ENCODE data around the gene TSPAN17. TPM values are rescaled to one million over a fixed set of nuclear protein-coding genes. Genes with fewer than 3 reads are reported as not detected.

TSPAN17 gene
- total and polyA plus RNA-seq, 11 donors = 15.4 to 59.3 (median 30.9) TPM

DNA sequence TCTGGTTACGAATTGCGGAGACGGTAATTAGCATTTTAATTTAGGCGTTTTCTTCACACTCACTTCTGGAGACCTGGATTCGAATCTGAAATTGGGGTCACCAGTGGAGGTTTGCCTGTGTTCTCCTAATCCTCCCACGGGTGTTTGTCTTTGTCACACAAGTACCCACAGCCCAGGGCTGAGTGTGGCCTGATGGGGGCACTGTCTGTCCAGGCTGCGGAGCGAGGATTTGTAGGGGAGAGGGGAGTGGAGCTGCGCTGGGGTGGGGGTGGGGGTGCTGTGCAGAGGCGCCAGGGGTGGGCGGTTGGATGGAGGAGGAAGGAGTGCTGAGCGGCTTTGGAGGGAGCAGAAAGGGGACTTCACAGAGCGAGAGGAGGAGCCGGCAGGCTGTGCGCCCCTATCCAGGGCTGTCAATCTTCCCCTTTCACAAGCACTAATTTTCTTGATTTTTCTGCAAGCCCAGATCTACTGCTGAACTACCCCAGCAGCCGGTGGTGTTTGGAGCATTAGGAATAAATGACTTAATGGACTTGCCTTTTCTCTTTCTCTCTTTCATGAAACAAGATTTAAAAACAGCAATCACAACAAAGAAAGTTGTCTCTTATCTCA, 53.1 kb downstream of the TSPAN17 start:
- Histone ChIP-seq H3K9me3 (no peaks in the 10 kb centered on the region), H3K27ac (no peak overlapping the region), H3K27me3 (peaks cover 3 to 84% (median 24%) of the 10 kb centered on the region in 9 donors), H3K4me3 (no peak overlapping the region), H3K4me1 (peaks cover 0 to 1% (median 0%) of the 10 kb centered on the region in 12 donors), H3K36me3 (no peaks in the 10 kb centered on the region)
- TF ChIP-seq POLR2A (IDR thresholded peaks at IDR 0.05) (no peak), CTCF (IDR thresholded peaks at IDR 0.05) (peak in 5 of 12 donors; percentile 25 to 37 (median 28))
- ATAC-seq (peak in 3 of 4 donors; percentile 25 to 64 (median 26)), DNase-seq (peak in 2 of 5 donors; percentile 10 to 49)
- intact Hi-C loops (cut with DNase I) = no loop called here
- whole genome bisulfite sequencing, 4 donors = 23 to 35% (median 23%) methylated on average over 11 to 16 of the region's 16 CpGs

DNA sequence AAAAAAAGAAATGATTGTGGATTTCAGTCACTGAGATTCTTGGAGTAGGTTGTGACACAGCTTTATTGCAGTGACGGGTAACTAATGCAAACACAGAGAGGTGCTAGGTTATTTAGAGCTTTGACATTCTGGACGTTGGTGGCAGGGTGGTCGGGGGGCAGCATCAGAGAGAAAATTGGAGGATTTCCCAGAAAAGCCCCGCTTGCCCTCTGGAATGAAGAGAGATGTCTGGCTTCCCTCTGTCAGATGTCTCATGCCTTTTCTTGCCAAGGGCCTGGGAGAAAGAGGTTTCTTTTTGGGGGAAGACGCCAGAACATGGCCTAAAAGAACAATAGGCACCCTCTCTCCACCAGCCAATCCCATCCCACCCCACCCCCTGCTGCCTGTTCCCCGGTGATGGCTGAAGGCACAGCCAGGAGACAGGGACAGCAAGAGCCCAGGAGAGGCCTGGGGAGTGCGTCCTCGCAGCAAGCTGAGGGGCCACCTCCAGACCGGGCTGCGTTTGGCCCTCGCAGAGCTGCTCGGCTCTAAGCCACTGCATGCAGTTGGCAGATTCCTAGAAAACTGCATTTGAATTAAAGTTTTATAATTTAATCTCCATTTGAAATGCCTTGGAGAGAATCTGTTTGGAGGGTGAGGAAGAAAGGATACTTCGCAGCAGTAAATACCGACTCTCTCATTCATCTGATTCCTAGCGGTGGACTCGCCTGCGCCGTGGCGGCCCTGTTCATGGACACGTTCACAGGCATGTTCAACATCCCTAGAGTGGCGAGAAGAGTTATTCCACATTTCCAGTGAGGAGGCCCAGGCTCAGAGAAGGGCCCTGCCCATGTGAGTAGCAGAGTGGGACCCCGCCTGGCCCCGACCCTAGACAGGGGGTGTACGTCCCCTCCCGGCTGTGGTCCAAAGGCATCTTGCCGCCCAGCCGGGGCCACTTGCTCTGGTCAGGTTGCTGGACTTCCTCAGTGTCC, 55.7 kb downstream of the TSPAN17 start:
- H3K27ac ChIP-seq = no peak overlapping the region
- 71 to 77% (median 72%) methylated on average over 21 to 27 of the region's 27 CpGs for WGBS, 4 donors
- TF ChIP-seq POLR2A (IDR thresholded peaks at IDR 0.05) = no peak
- TF ChIP-seq CTCF (IDR thresholded peaks at IDR 0.05) = no peak
- H3K9me3 ChIP-seq = no peaks in the 10 kb centered on the region
- intact Hi-C loops (cut with DNase I) = no loop called here
- H3K4me1 ChIP-seq = no peaks in the 10 kb centered on the region
- no peaks in the 10 kb centered on the region for H3K36me3 ChIP-seq
- no peak overlapping the region for H3K4me3 ChIP-seq
- peaks cover 3 to 64% (median 22%) of the 10 kb centered on the region in 9 donors for H3K27me3 ChIP-seq
- no peak for DNase-seq
- no peak for ATAC-seq

- 86 to 90% (median 87%) methylated on average over 13 of the region's 13 CpGs for WGBS, 4 donors
- intact Hi-C loops (cut with DNase I) = no loop called here
- peaks cover 3 to 56% (median 22%) of the 10 kb centered on the region in 9 donors for H3K27me3 ChIP-seq
- H3K9me3 ChIP-seq = no peaks in the 10 kb centered on the region
- DNase-seq (no peak), ATAC-seq (no peak)
- no peak overlapping the region for H3K4me3 ChIP-seq
- TF ChIP-seq POLR2A (IDR thresholded peaks at IDR 0.05) (no peak), CTCF (IDR thresholded peaks at IDR 0.05) (no peak)
- H3K36me3 ChIP-seq = no peaks in the 10 kb centered on the region
- H3K27ac ChIP-seq = no peak overlapping the region
- no peaks in the 10 kb centered on the region for H3K4me1 ChIP-seq
These were observed 56.6 kb downstream of the TSPAN17 start for GRCh38 chr5:176703857-176704256.

- 85 to 91% (median 89%) methylated on average over 3 of the region's 3 CpGs for WGBS, 4 donors
These were observed 57.1 kb downstream of the TSPAN17 start for GRCh38 chr5:176704355-176704754.

More at GRCh38 chr5:176704355-176704754, 57.1 kb downstream of the TSPAN17 start:
- no peaks in the 10 kb centered on the region for H3K9me3 ChIP-seq
- DNase-seq (no peak), ATAC-seq (no peak)
- H3K27me3 ChIP-seq = peaks cover 3 to 54% (median 18%) of the 10 kb centered on the region in 9 donors
- no peak overlapping the region for H3K4me3 ChIP-seq
- TF ChIP-seq POLR2A (IDR thresholded peaks at IDR 0.05) = no peak
- H3K36me3 ChIP-seq = no peaks in the 10 kb centered on the region
- intact Hi-C loops (cut with DNase I) = no loop called here
- no peak overlapping the region for H3K27ac ChIP-seq
- H3K4me1 ChIP-seq = no peaks in the 10 kb centered on the region
